HEK293T (cell line): Measurements from ENCODE around the gene USP22.

Source experiments
- CTCF ChIA-PET: fragments of 350-600 bp; formaldehyde crosslinking; extraction: SDS; loops from one replicate; lab custom pipeline; 2021; ENCODE audit warnings: antibody characterized with exemption, inconsistent platforms; lab: Yijun Ruan, JAX
- POLR2A ChIA-PET: fragments of 350-600 bp; formaldehyde crosslinking; extraction: SDS; loops from one replicate; lab custom pipeline; 2020; ENCODE audit warnings: antibody characterized with exemption, inconsistent platforms; lab: Yijun Ruan, JAX
- DNase-seq: peaks from one replicate; pipeline ENCODE4 v3.0.0; 2012; ENCODE audit warnings: mixed read lengths; ENCODE audit errors: extremely low spot score
- ARNT ChIP-seq: fragments of 450-650 bp; IDR thresholded peaks from 2 replicates; pipeline ENCODE4 v1.6.1; 2017; ENCODE audit warnings: mild to moderate bottlenecking
- BHLHE40 ChIP-seq: fragments of 450-650 bp; IDR thresholded peaks from 2 replicates; pipeline ENCODE4 v1.6.1; 2016; ENCODE audit warnings: mild to moderate bottlenecking, moderate library complexity, borderline replicate concordance
- CTBP1 ChIP-seq: fragments of 450-650 bp; IDR thresholded peaks from 2 replicates; pipeline ENCODE4 v1.6.1; 2016; ENCODE audit warnings: borderline replicate concordance
- ELF4 ChIP-seq: fragments of 450-650 bp; IDR thresholded peaks from 2 replicates; pipeline ENCODE4 v1.6.1; 2017; ENCODE audit warnings: antibody characterized with exemption
- FOXA1 ChIP-seq: fragments of 450-650 bp; IDR thresholded peaks from 2 replicates; pipeline ENCODE4 v1.6.1; 2016; ENCODE audit warnings: mild to moderate bottlenecking
- FOXK2 ChIP-seq: fragments of 450-650 bp; IDR thresholded peaks from 2 replicates; pipeline ENCODE4 v1.6.1; 2016; ENCODE audit warnings: mild to moderate bottlenecking
- FOXM1 ChIP-seq: fragments of 450-650 bp; IDR thresholded peaks from 2 replicates; pipeline ENCODE4 v1.6.1; 2017; ENCODE audit warnings: mild to moderate bottlenecking, borderline replicate concordance
- HDGF ChIP-seq: fragments of 450-650 bp; IDR thresholded peaks from 2 replicates; pipeline ENCODE4 v1.6.1; 2017; ENCODE audit warnings: antibody characterized with exemption, borderline replicate concordance
- L3MBTL2 ChIP-seq: fragments of 450-650 bp; conservative IDR thresholded peaks from 2 replicates; pipeline ENCODE4 v1.6.1; 2016; ENCODE audit warnings: mild to moderate bottlenecking
- LEF1 ChIP-seq: fragments of 450-650 bp; IDR thresholded peaks from 2 replicates; pipeline ENCODE4 v1.6.1; 2017; ENCODE audit warnings: mild to moderate bottlenecking, borderline replicate concordance
- NFRKB ChIP-seq: fragments of 450-650 bp; IDR thresholded peaks from 2 replicates; pipeline ENCODE4 v1.6.1; 2016; ENCODE audit warnings: mild to moderate bottlenecking, moderate library complexity
- PKNOX1 ChIP-seq: fragments of 450-650 bp; IDR thresholded peaks from 2 replicates; pipeline ENCODE4 v1.6.1; 2016
- SP1 ChIP-seq: fragments of 450-650 bp; IDR thresholded peaks from 2 replicates; pipeline ENCODE4 v1.6.1; 2017
- SUZ12 ChIP-seq: fragments of 450-650 bp; IDR thresholded peaks from 2 replicates; pipeline ENCODE4 v1.6.1; 2016; ENCODE audit warnings: mild to moderate bottlenecking
- TARDBP ChIP-seq: fragments of 450-650 bp; IDR thresholded peaks from 2 replicates; pipeline ENCODE4 v1.6.1; 2016
- ZNF384 ChIP-seq: fragments of 450-650 bp; IDR thresholded peaks from 2 replicates; pipeline ENCODE4 v1.6.1; 2016

USP22 gene

GRCh38 chr17:20967776-20968175 lies 75.0 kb downstream of the USP22 start:
- CTCF ChIA-PET = no interaction called here
- TF ChIP-seq CTBP1 (no peak), SUZ12 (no peak), FOXK2 (no peak), ZNF384 (no peak), TARDBP (no peak), ARNT (no peak), PKNOX1 (no peak), LEF1 (no peak), ELF4 (no peak)
- no peak for DNase-seq
- POLR2A ChIA-PET = no interaction called here

GRCh38 chr17:20966870-20967269 lies 75.9 kb downstream of the USP22 start:
- TF ChIP-seq L3MBTL2 (no peak), SP1 (no peak), ZNF384 (no peak), PKNOX1 (no peak), FOXA1 (no peak), SUZ12 (no peak), LEF1 (no peak), HDGF (no peak), CTBP1 (no peak), ARNT (no peak), BHLHE40 (no peak), ELF4 (no peak)
- CTCF ChIA-PET = no interaction called here
- POLR2A ChIA-PET = no interaction called here
- DNase-seq = no peak

GRCh38 chr17:20965492-20965891 lies 77.3 kb downstream of the USP22 start:
- POLR2A ChIA-PET = no interaction called here
- TF ChIP-seq HDGF = no peak
- no peak for TF ChIP-seq BHLHE40
- CTCF ChIA-PET = no interaction called here
- no peak for DNase-seq

GRCh38 chr17:20961586-20961985 lies 81.2 kb downstream of the USP22 start:
- TF ChIP-seq LEF1 (no peak), ARNT (no peak), SP1 (no peak), SUZ12 (no peak), ELF4 (no peak), PKNOX1 (no peak), FOXM1 (no peak), HDGF (no peak), TARDBP (no peak), FOXA1 (no peak), L3MBTL2 (no peak), BHLHE40 (no peak)
- CTCF ChIA-PET = no interaction called here
- no peak for DNase-seq
- POLR2A ChIA-PET = no interaction called here

GRCh38 chr17:20960871-20961270 lies 81.9 kb downstream of the USP22 start:
- DNase-seq = no peak
- POLR2A ChIA-PET = interaction anchor here (1.3 kb wide), 1 partner anchor 11 kb away, joined by 4 read pairs; no protein-coding TSS in a partner anchor
- TF ChIP-seq LEF1 (no peak), ELF4 (no peak), SUZ12 (no peak), L3MBTL2 (no peak), BHLHE40 (no peak), CTBP1 (no peak), ZNF384 (no peak), NFRKB (no peak), PKNOX1 (no peak)
- CTCF ChIA-PET = no interaction called here

- TF ChIP-seq HDGF (no peak), ZNF384 (no peak)
- CTCF ChIA-PET = interaction anchor here (0.7 kb wide), 2 partner anchors 33 to 144 kb away, joined by 3 read pairs; no protein-coding TSS in a partner anchor
- POLR2A ChIA-PET = no interaction called here
- no peak for DNase-seq
Measured at GRCh38 chr17:20955427-20956323, 87.1 kb downstream of the USP22 start.
